Measurements from ENCODE around the gene LLPH. TPM values are rescaled to one million over a fixed set of nuclear protein-coding genes. Genes with fewer than 3 reads are reported as not detected.

The LLPH gene
- total and polyA plus RNA-seq, 5 donors from 2014 or later = 31.2 to 52.4 (median 35.3) TPM

GRCh38 chr12:66072135-66072534 is 58.4 kb downstream of the LLPH start:
- Histone ChIP-seq H3K27me3 (ENCODE audit: control insufficient read depth, insufficient read depth, low read length) (no peaks in the 10 kb centered on the region), H3K4me3 (ENCODE audit: low read depth, low read length) (no peak overlapping the region), H3K4me1 (ENCODE audit: control insufficient read depth, insufficient read depth, low read length, poor library complexity, severe bottlenecking) (no peaks in the 10 kb centered on the region), H3K36me3 (ENCODE audit: control insufficient read depth, insufficient read depth, low read length) (no peaks in the 10 kb centered on the region), H3K9me3 (ENCODE audit: control insufficient read depth in 2 of 2, low read length in 2 of 2) (no peaks in the 10 kb centered on the region), H3K27ac (ENCODE audit: insufficient read depth, low read length, poor library complexity, severe bottlenecking) (no peak overlapping the region)
- Mint-ChIP-seq H3K27ac (no peak overlapping the region), H3K4me3 (no peak overlapping the region), H3K27me3 (peaks cover 21% of the 10 kb centered on the region), H3K9me3 (peaks cover 0 to 1% (median 0%) of the 10 kb centered on the region in 7 donors), H3K4me1 (no peaks in the 10 kb centered on the region), H3K36me3 (no peaks in the 10 kb centered on the region)
- ATAC-seq (ENCODE audit: low read depth in 2 of 2) = no peak
- DNase-seq = no peak

DNA sequence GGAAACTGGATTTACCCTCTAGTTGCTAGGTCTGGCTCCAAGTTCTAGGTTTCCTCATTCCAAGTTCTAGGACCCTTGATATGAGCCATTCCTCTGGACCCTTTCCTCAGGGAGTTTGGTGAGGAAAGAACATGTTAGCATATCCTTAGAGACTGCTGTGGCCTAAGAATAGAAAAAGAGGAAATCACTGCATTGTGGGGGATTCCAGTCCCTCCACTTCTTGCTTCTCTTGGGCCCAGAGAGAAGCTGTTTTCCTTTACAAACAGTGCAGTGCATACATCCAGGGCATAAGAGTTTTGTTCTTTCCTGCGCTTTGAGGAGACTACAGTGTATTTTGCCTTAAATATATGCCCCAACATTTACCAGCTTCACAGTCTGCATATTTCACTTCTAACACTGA is 59.0 kb downstream of the LLPH start:
- H3K27me3 ChIP-seq (ENCODE audit: control insufficient read depth, insufficient read depth, low read length) = peaks cover 3% of the 10 kb centered on the region
- no peaks in the 10 kb centered on the region for H3K36me3 Mint-ChIP-seq
- H3K27me3 Mint-ChIP-seq = peaks cover 21% of the 10 kb centered on the region
- no peak for ATAC-seq (ENCODE audit: low read depth in 2 of 2)
- H3K27ac Mint-ChIP-seq = no peak overlapping the region
- H3K4me1 ChIP-seq (ENCODE audit: control insufficient read depth, insufficient read depth, low read length, poor library complexity, severe bottlenecking) = no peaks in the 10 kb centered on the region
- DNase-seq = no peak
- H3K9me3 Mint-ChIP-seq = peaks cover 0 to 1% (median 0%) of the 10 kb centered on the region in 7 donors
- no peak overlapping the region for H3K4me3 Mint-ChIP-seq
- H3K9me3 ChIP-seq (ENCODE audit: control insufficient read depth in 2 of 2, low read length in 2 of 2) = no peaks in the 10 kb centered on the region
- no peaks in the 10 kb centered on the region for H3K36me3 ChIP-seq (ENCODE audit: control insufficient read depth, insufficient read depth, low read length)
- H3K27ac ChIP-seq (ENCODE audit: insufficient read depth, low read length, poor library complexity, severe bottlenecking) = no peak overlapping the region
- peaks cover 0 to 3% (median 0%) of the 10 kb centered on the region in 4 donors for H3K4me1 Mint-ChIP-seq
- no peak overlapping the region for H3K4me3 ChIP-seq (ENCODE audit: low read depth, low read length)

DNA sequence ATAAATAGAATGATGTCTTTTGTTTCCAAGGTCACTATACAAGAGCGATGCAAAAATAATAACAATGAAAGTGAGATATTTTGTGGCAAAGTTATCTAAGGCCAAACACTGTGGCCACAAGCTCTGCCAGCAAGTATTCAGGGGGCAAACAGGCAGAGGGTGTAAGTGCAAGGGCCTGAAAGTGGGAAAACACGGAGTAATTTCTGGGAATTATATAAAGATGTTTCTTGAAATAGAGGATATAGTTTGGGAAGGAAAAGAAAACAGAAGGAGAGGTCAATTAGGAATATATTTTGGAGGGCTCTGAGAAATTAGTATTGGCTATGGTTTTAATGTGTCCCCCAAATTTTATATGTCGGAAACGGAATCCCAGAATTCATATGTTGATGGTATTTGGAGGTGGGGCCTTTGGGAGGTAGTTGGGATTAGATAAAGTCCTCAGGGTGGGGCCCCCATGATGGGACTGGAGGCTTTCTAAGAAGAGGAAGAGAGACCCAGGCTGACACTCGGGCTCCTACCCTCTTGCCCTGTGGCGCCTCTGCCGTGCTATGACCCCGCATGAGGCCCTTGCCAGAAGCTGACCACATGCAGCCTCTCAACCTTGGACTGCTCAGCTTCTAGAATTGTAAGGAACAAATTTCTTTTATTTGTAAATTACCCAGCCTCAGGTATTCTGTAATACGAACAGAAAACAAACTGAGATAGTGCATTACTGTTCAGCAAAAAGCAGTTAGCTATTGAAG is 60.0 kb downstream of the LLPH start:
- Mint-ChIP-seq H3K27ac (no peak overlapping the region), H3K9me3 (peaks cover 0 to 1% (median 0%) of the 10 kb centered on the region in 7 donors), H3K4me3 (no peak overlapping the region), H3K36me3 (no peaks in the 10 kb centered on the region), H3K27me3 (peaks cover 18% of the 10 kb centered on the region), H3K4me1 (peaks cover 0 to 5% (median 2%) of the 10 kb centered on the region in 4 donors)
- H3K36me3 ChIP-seq (ENCODE audit: control insufficient read depth, insufficient read depth, low read length) = no peaks in the 10 kb centered on the region
- H3K27ac ChIP-seq (ENCODE audit: insufficient read depth, low read length, poor library complexity, severe bottlenecking) = no peak overlapping the region
- peaks cover 6% of the 10 kb centered on the region for H3K27me3 ChIP-seq (ENCODE audit: control insufficient read depth, insufficient read depth, low read length)
- ATAC-seq (ENCODE audit: low read depth in 2 of 2) (no peak), DNase-seq (no peak)
- H3K4me1 ChIP-seq (ENCODE audit: control insufficient read depth, insufficient read depth, low read length, poor library complexity, severe bottlenecking) = no peaks in the 10 kb centered on the region
- H3K9me3 ChIP-seq (ENCODE audit: control insufficient read depth in 2 of 2, low read length in 2 of 2) = no peaks in the 10 kb centered on the region
- H3K4me3 ChIP-seq (ENCODE audit: low read depth, low read length) = no peak overlapping the region

- no peak overlapping the region for H3K4me3 ChIP-seq (ENCODE audit: low read depth, low read length)
- H3K4me1 ChIP-seq (ENCODE audit: control insufficient read depth, insufficient read depth, low read length, poor library complexity, severe bottlenecking) = no peaks in the 10 kb centered on the region
- H3K36me3 ChIP-seq (ENCODE audit: control insufficient read depth, insufficient read depth, low read length) = no peaks in the 10 kb centered on the region
- no peak for ATAC-seq (ENCODE audit: low read depth in 2 of 2)
- Mint-ChIP-seq H3K4me1 (peaks cover 0 to 5% (median 2%) of the 10 kb centered on the region in 4 donors), H3K4me3 (no peak overlapping the region), H3K9me3 (peaks cover 0 to 1% (median 0%) of the 10 kb centered on the region in 7 donors), H3K36me3 (no peaks in the 10 kb centered on the region), H3K27me3 (peaks cover 5% of the 10 kb centered on the region), H3K27ac (no peak overlapping the region)
- no peak overlapping the region for H3K27ac ChIP-seq (ENCODE audit: insufficient read depth, low read length, poor library complexity, severe bottlenecking)
- DNase-seq = no peak
- H3K9me3 ChIP-seq (ENCODE audit: control insufficient read depth in 2 of 2, low read length in 2 of 2) = no peaks in the 10 kb centered on the region
- peaks cover 10% of the 10 kb centered on the region for H3K27me3 ChIP-seq (ENCODE audit: control insufficient read depth, insufficient read depth, low read length)
Measured at GRCh38 chr12:66066929-66067523, 63.5 kb downstream of the LLPH start.

Other genes with a start within 250 kb of the LLPH start
- 51.1 TPM for gene TMBIM4, start 39.2 kb upstream of the LLPH start, total RNA-seq
- 100 to 1,000 TPM; 313 to 470 (median 385) TPM for gene TMBIM4, start 39.2 kb upstream of the LLPH start, polyA plus RNA-seq
- 3.6 TPM for gene IRAK3, start 58.5 kb upstream of the LLPH start, total RNA-seq
- gene IRAK3, start 58.5 kb upstream of the LLPH start, polyA plus RNA-seq = 1 to 10 TPM in 2 of 4 donors, under 1 TPM in 2; 0.23 to 1.6 (median 1.1) TPM
- 85.5 TPM for gene HELB, start 171.7 kb upstream of the LLPH start, total RNA-seq
- gene HELB, start 171.7 kb upstream of the LLPH start, polyA plus RNA-seq = 10 to 100 TPM; 21.8 to 30.2 (median 24.5) TPM